ENCODE results near the gene ACE2.

- TF ChIP-seq CTCF (conservative IDR thresholded peaks at IDR 0.05; ENCODE audit: low read length) (no peak), EZH2phosphoT487 (IDR thresholded peaks at IDR 0.05; ENCODE audit: borderline replicate concordance, low read depth, low read length) (no peak)
Observed at GRCh38 chrX:15600049-15600448, 711 bp downstream of the ACE2 start.

All from OCI-LY7 (cell line).